H1 (cell line): ENCODE measurements around the gene MIEN1. TPM values are rescaled to one million over a fixed set of nuclear protein-coding genes. Genes with fewer than 3 reads are reported as not detected.
A peak's percentile ranks its signal among the peaks of the same experiment; 100 is the strongest.

Experiments used
- CTCF ChIA-PET: fragments of 300-600 bp; sonication (Branson Sonifier 250); formaldehyde crosslinking; loops from one replicate; lab custom pipeline; 2021; ENCODE audit not compliant: partially characterized antibody; lab: Charles Lee
- POLR2A ChIA-PET: fragments of 300-600 bp; sonication (Branson Sonifier 250); formaldehyde crosslinking; loops from one replicate; lab custom pipeline; 2021; ENCODE audit warnings: inconsistent platforms; ENCODE audit not compliant: partially characterized antibody; lab: Charles Lee
- DNase-seq, 2 experiments: peaks; one replicate each; pipeline versions ENCODE4 v3.0.0 to v3.0.0-alpha.2; 2010 to 2022; ENCODE audit warnings: low spot score in 2 of 2, low read depth in 1 of 2, mixed read lengths in 1 of 2
- FAIRE-seq: peaks from 2 replicates; lab custom pipeline; 2011; peaks lifted over from hg19 to GRCh38; lab: Jason Lieb, UNC
- H2AFZ ChIP-seq: 2 replicates; pipeline ENCODE4 v1.8.1; 2012; ENCODE audit warnings: low read length, inconsistent platforms
- H2AK5ac ChIP-seq: 2 replicates; pipeline ENCODE4 v1.6.1; 2013; ENCODE audit warnings: low read depth, low read length
- H2BK120ac ChIP-seq: replicated peaks from 2 replicates; pipeline ENCODE3; 2013; ENCODE audit warnings: low read depth, low read length, inconsistent platforms
- H2BK12ac ChIP-seq: 2 replicates; pipeline ENCODE4 v1.6.1; 2013; ENCODE audit warnings: low read depth, low read length
- H2BK15ac ChIP-seq: 2 replicates; pipeline ENCODE4 v1.6.1; 2013; ENCODE audit warnings: low read length
- H2BK20ac ChIP-seq: 2 replicates; pipeline ENCODE4 v1.6.1; 2013; ENCODE audit warnings: low read length
- H2BK5ac ChIP-seq: 2 replicates; pipeline ENCODE4 v1.6.1; 2013; ENCODE audit warnings: low read depth, low read length
- H3K14ac ChIP-seq: 2 replicates; pipeline ENCODE4 v1.6.1; 2013; ENCODE audit warnings: inconsistent platforms; ENCODE audit not compliant: insufficient read length
- H3K18ac ChIP-seq: 2 replicates; pipeline ENCODE4 v1.6.1; 2013; ENCODE audit warnings: low read length; ENCODE audit errors: extremely low read depth
- H3K23ac ChIP-seq: 2 replicates; pipeline ENCODE4 v1.6.1; 2013; ENCODE audit warnings: inconsistent platforms; ENCODE audit not compliant: insufficient read length
- H3K23me2 ChIP-seq: 2 replicates; pipeline ENCODE4 v1.6.1; 2013; ENCODE audit warnings: low read depth, low read length
- H3K27ac ChIP-seq: 2 replicates; pipeline ENCODE4 v1.6.1; 2011; ENCODE audit warnings: low read depth, low read length, inconsistent platforms
- H3K27me3 ChIP-seq, 4 experiments: replicated peaks in 1 of 4; 1 replicate in 1 of 4; 2 replicates in 3 of 4; pipeline versions ENCODE4 v1.6.1 to v1.8.1; 2011 to 2013; ENCODE audit warnings: low read length in 3 of 4, mild to moderate bottlenecking in 3 of 4, inconsistent platforms in 2 of 4, mixed read lengths in 2 of 4, moderate library complexity in 1 of 4; ENCODE audit not compliant: control insufficient read depth in 3 of 4, insufficient read depth in 3 of 4; ENCODE audit errors: extremely low read depth in 1 of 4
- H3K36me3 ChIP-seq, 4 experiments: 2 replicates each; pipeline versions ENCODE4 v1.6.1 to v1.8.1; 2011 to 2013; ENCODE audit warnings: mild to moderate bottlenecking in 4 of 4, low read length in 3 of 4, moderate library complexity in 2 of 4, control low read depth in 1 of 4, inconsistent platforms in 1 of 4; ENCODE audit not compliant: insufficient read depth in 4 of 4, control insufficient read depth in 2 of 4
- H3K4ac ChIP-seq: replicated peaks from 2 replicates; pipeline ENCODE3; 2013; ENCODE audit warnings: low read length, low read depth, mixed read lengths, inconsistent platforms; ENCODE audit not compliant: insufficient read length
- H3K4me1 ChIP-seq, 4 experiments: replicated peaks in 1 of 4; 1 replicate in 1 of 4; 2 replicates in 3 of 4; pipeline versions ENCODE4 v1.6.1 to v1.8.1; 2011 to 2013; ENCODE audit warnings: low read length in 3 of 4, inconsistent platforms in 2 of 4, mixed read lengths in 1 of 4; ENCODE audit not compliant: insufficient read depth in 4 of 4, control insufficient read depth in 3 of 4
- H3K4me2 ChIP-seq, 2 experiments: 2 replicates each; pipeline versions ENCODE4 v1.6.1 to v1.8.1; 2011 to 2013; ENCODE audit warnings: low read depth in 2 of 2, low read length in 2 of 2, control low read depth in 1 of 2, inconsistent platforms in 1 of 2, mild to moderate bottlenecking in 1 of 2; ENCODE audit not compliant: insufficient read depth in 1 of 2
- H3K4me3 ChIP-seq, 4 experiments: fragments of 200-600, 300-600 bp in 1 of 4; sonication (generic), shearing (Covaris generic), sonication (Bioruptor Twin) in 1 of 4; 2 replicates each; pipeline versions ENCODE4 v1.5.1 to v1.8.1; 2011 to 2016; ENCODE audit warnings: low read length in 4 of 4, low read depth in 3 of 4, control low read depth in 2 of 4, inconsistent platforms in 2 of 4, mild to moderate bottlenecking in 2 of 4, mixed read lengths in 1 of 4, moderate library complexity in 1 of 4; ENCODE audit not compliant: insufficient read depth in 2 of 4; ENCODE audit errors: extremely low read depth in 1 of 4
- H3K56ac ChIP-seq: replicated peaks from 2 replicates; pipeline ENCODE3; 2013; ENCODE audit warnings: low read depth, mild to moderate bottlenecking, mixed read lengths, low read length, inconsistent platforms; ENCODE audit not compliant: insufficient read length
- H3K79me1 ChIP-seq: 2 replicates; pipeline ENCODE4 v1.6.1; 2013; ENCODE audit warnings: low read depth, low read length, control low read depth
- H3K79me2 ChIP-seq, 2 experiments: 2 replicates each; pipeline versions ENCODE4 v1.6.1 to v1.8.1; 2012 to 2013; ENCODE audit warnings: low read length in 2 of 2, mild to moderate bottlenecking in 2 of 2, inconsistent platforms in 1 of 2; ENCODE audit not compliant: insufficient read depth in 2 of 2, control insufficient read depth in 1 of 2
- H3K9ac ChIP-seq, 4 experiments: replicated peaks in 1 of 4; 1 replicate in 1 of 4; 2 replicates in 3 of 4; pipeline versions ENCODE4 v1.6.1 to v1.8.1; 2011 to 2013; ENCODE audit warnings: low read depth in 3 of 4, low read length in 3 of 4, control low read depth in 2 of 4, mild to moderate bottlenecking in 2 of 4, moderate library complexity in 2 of 4, inconsistent platforms in 1 of 4; ENCODE audit errors: extremely low read depth in 1 of 4
- H3K9me3 ChIP-seq, 2 experiments: 2 replicates each; pipeline versions ENCODE4 v1.6.1 to v1.8.1; 2012 to 2013; ENCODE audit warnings: mild to moderate bottlenecking in 2 of 2, moderate library complexity in 2 of 2, control low read depth in 1 of 2, inconsistent platforms in 1 of 2, low read depth in 1 of 2, low read length in 1 of 2, mixed read lengths in 1 of 2; ENCODE audit not compliant: insufficient read depth in 2 of 2
- H4K20me1 ChIP-seq, 2 experiments: replicated peaks in 1 of 2; 2 replicates each; pipeline versions ENCODE3 to v1.8.1; 2011 to 2013; ENCODE audit warnings: inconsistent platforms in 2 of 2, low read length in 2 of 2, mild to moderate bottlenecking in 1 of 2; ENCODE audit not compliant: insufficient read depth in 2 of 2, control insufficient read depth in 1 of 2
- H4K5ac ChIP-seq: 2 replicates; pipeline ENCODE4 v1.6.1; 2013; ENCODE audit warnings: low read length, low read depth, mixed read lengths, inconsistent platforms; ENCODE audit not compliant: insufficient read length
- H4K8ac ChIP-seq: 2 replicates; pipeline ENCODE4 v1.8.0; 2013; ENCODE audit warnings: mild to moderate bottlenecking, moderate library complexity, low read length, inconsistent platforms; ENCODE audit not compliant: insufficient read depth; ENCODE audit errors: extremely low read depth
- H4K91ac ChIP-seq: replicated peaks from 2 replicates; pipeline ENCODE3; 2013; ENCODE audit warnings: low read length, mixed read lengths, inconsistent platforms; ENCODE audit not compliant: insufficient read length
- CHD2 ChIP-seq: IDR thresholded peaks from 2 replicates; pipeline ENCODE4 v1.6.1; 2012; ENCODE audit warnings: low read length, improper control_type of control experiment
- RFX5 ChIP-seq: IDR thresholded peaks from 2 replicates; pipeline ENCODE4 v1.6.1; 2011; ENCODE audit warnings: low read depth, low read length, improper control_type of control experiment, borderline replicate concordance
- TAF7 ChIP-seq: optimal IDR thresholded peaks from 2 replicates; pipeline ENCODE3; 2011; ENCODE audit warnings: low read depth, mild to moderate bottlenecking, inconsistent platforms, low read length, moderate library complexity, borderline replicate concordance
- WGBS, 2 experiments: shearing (Covaris generic) in 1 of 2; methylation state at CpG; one replicate each; pipeline versions ENCODE4 v1.1.6 to v1.1.7; 2013 to 2015; ENCODE audit warnings: low lambda C conversion rate in 2 of 2, mixed read lengths in 2 of 2, inconsistent platforms in 1 of 2, low coverage in 1 of 2, missing lambda C conversion rate in 1 of 2; ENCODE audit not compliant: insufficient replicate concordance in 2 of 2, insufficient coverage in 1 of 2, insufficient read length in 1 of 2; ENCODE audit errors: extremely low coverage in 1 of 2, missing lambda C conversion rate in 1 of 2; 5-methylcytosine and 5-hydroxymethylcytosine counted together
- polyA plus RNA-seq, 7 experiments: library from polyadenylated mRNA; depleted of rRNA in 3 of 7; stranded (reverse) in 5 of 7; unstranded in 2 of 7; fragments of >200 nt in 5 of 7; fragments of 200-250 nt in 2 of 7; gene quantifications; 1 replicate in 5 of 7; 2 replicates in 1 of 7; 4 replicates in 1 of 7; pipeline versions ENCODE4 v1.2.1 to v1.2.3, GENCODE V29; 2011 to 2013; ENCODE audit warnings: missing spikeins in 2 of 7, mixed read lengths in 2 of 7
- total RNA-seq: library from RNA; stranded (reverse); fragmentation: NEBNext Ultra II Directional; extraction: Animal tissue kit (Norgen Biotek cat#: 25700); gene quantifications from 2 replicates; pipeline ENCODE4 v1.2.1, GENCODE V29; 2021

The MIEN1 gene
- total and polyA plus RNA-seq, 2 of the 8 experiments (the other 6 are each of a cell fraction or from before 2014, with no cell fraction given), result 29.6 to 54.9 TPM

DNA sequence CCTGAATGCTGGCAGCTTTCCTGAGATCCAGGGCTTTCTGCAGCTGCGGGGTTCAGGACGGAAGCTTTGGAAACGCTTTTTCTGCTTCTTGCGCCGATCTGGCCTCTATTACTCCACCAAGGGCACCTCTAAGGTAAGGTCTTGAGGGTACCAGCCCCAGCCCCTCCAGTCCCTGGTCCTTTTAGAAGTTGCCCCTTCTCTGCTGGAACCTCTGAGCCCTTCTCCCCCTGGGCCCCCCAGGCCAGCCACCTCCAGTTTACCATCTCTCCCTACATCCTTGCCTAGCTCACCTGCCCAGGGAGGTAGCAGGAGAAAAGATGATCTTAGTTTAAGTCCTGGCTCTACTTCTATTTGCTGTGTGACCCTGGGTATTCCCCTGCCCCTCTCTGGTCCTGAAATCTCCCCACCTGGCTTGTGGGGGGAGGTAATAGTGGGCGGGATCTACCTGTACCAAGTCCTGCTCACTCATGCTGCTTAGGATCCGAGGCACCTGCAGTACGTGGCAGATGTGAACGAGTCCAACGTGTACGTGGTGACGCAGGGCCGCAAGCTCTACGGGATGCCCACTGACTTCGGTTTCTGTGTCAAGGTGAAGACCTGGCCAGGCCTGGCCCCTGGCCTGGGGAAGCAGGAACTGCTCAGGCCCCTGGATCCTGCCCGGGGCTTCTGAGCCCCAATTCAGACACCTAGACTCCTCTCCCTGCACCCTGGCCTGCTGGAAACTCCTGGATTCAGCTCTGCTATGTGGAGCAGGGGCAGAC lies 13.9 kb upstream of the MIEN1 start:
- TF ChIP-seq TAF7, result no peak
- no peak for TF ChIP-seq CHD2
- TF ChIP-seq RFX5, result no peak
- ChIA-PET CTCF (interaction anchor here (0.7 to 2.0 kb wide), 4 partner anchors 15 to 123 kb away, joined by 4 to 5 read pairs (median 4); no protein-coding TSS in a partner anchor), POLR2A (interaction anchor here (1.0 to 1.7 kb wide), 4 partner anchors 9 to 73 kb away, joined by 3 to 4 read pairs (median 4); partner anchors contain the start of gene MIEN1)
- H3K79me1 ChIP-seq, result peaks cover 9% of the 10 kb centered on the region
- FAIRE-seq (no peak), DNase-seq (no peak)
- H3K27me3 ChIP-seq, result no peaks in the 10 kb centered on the region
- H3K18ac ChIP-seq, result no peak overlapping the region; the same call in 1 of the 2 replicates
- H2BK12ac ChIP-seq, result no peak overlapping the region
- no peak overlapping the region for H3K23ac ChIP-seq
- H2AK5ac ChIP-seq, result no peak overlapping the region
- H4K91ac ChIP-seq, result no peak overlapping the region
- no peak overlapping the region for H3K9ac ChIP-seq
- no peak overlapping the region for H2AFZ ChIP-seq
- peaks cover 0 to 16% of the 10 kb centered on the region in 2 experiments; a peak in 2 of 4 replicates for H3K79me2 ChIP-seq
- H3K4me1 ChIP-seq, result peaks cover 5 to 22% (median 19%) of the 10 kb centered on the region in 4 experiments
- no peak overlapping the region for H2BK15ac ChIP-seq
- peak overlapping the region; percentile 80; the same call in 1 of the 2 replicates for H2BK5ac ChIP-seq
- peaks cover 4 to 40% (median 31%) of the 10 kb centered on the region in 4 experiments; a peak in 6 of 8 replicates for H3K36me3 ChIP-seq
- no peak overlapping the region for H4K8ac ChIP-seq
- no peak overlapping the region for H3K56ac ChIP-seq
- no peak overlapping the region for H4K5ac ChIP-seq
- H3K14ac ChIP-seq, result no peak overlapping the region
- H3K9me3 ChIP-seq, result no peaks in the 10 kb centered on the region
- peaks cover 12% of the 10 kb centered on the region for H3K23me2 ChIP-seq
- no peak overlapping the region for H3K4ac ChIP-seq
- H3K4me3 ChIP-seq, result no peak overlapping the region
- H2BK120ac ChIP-seq, result no peak overlapping the region
- 96% methylated on average over 16 of the region's 16 CpGs; no CpG with 5 or more reads in 1 of the 2 experiments for WGBS, 2 experiments
- no peak overlapping the region for H2BK20ac ChIP-seq
- H3K27ac ChIP-seq, result no peak overlapping the region
- H3K4me2 ChIP-seq, result no peak overlapping the region
- no peaks in the 10 kb centered on the region for H4K20me1 ChIP-seq
